HepG2 (cell line): ENCODE results near the gene SLC35F3. TPM values are rescaled to one million over a fixed set of nuclear protein-coding genes. Genes with fewer than 3 reads are reported as not detected.

ENCODE experiments used
- ATAC-seq: fragments of 200-7000 bp; cut with Tn5 transposase; 3 replicates; pipeline ENCODE4 v1.9.1; 2020; ENCODE audit warnings: mild to moderate bottlenecking, moderate library complexity
- BruUV-seq: library from RNA; stranded (reverse); fragments of 400-500 nt; replicated peaks from 2 replicates; lab custom pipeline; 2021; lab: Mats Ljungman, UMichigan
- CTCF ChIA-PET: fragments of 300-600 bp; formaldehyde crosslinking; extraction: SDS; loops from one replicate; lab custom pipeline; 2021; ENCODE audit warnings: low total read pairs, inconsistent platforms, low intra/inter-chr PET ratio; lab: Yijun Ruan, JAX
- POLR2A ChIA-PET: fragments of 350-600 bp; sonication (Branson Sonifier 250); formaldehyde crosslinking; loops from one replicate; lab custom pipeline; 2020; ENCODE audit warnings: antibody characterized with exemption, inconsistent platforms; lab: Yijun Ruan, JAX
- DNase-seq: peaks from one replicate; pipeline ENCODE4 v3.0.0-alpha.2; 2015; ENCODE audit warnings: low spot score
- FAIRE-seq: peaks from 3 replicates; lab custom pipeline; 2011; peaks lifted over from hg19 to GRCh38; lab: Jason Lieb, UNC
- H2AFZ ChIP-seq: one replicate; pipeline ENCODE4 v1.6.1; 2011; ENCODE audit warnings: low read length, inconsistent platforms
- H3K27ac ChIP-seq: fragments of 300-600 bp; 3 replicates; pipeline ENCODE4 v1.8.0; 2011; ENCODE audit warnings: mixed run types, mild to moderate bottlenecking, mixed read lengths, low read length, inconsistent platforms; ENCODE audit not compliant: insufficient read depth; ENCODE audit errors: extremely low read length
- H3K27me3 ChIP-seq, 2 experiments: fragments of 200-600 bp in 1 of 2; 2 replicates in 1 of 2; 3 replicates in 1 of 2; pipeline versions ENCODE4 v1.6.0 to v1.8.0; 2011; ENCODE audit warnings: low read length in 2 of 2, mild to moderate bottlenecking in 2 of 2, moderate library complexity in 2 of 2, inconsistent platforms in 1 of 2; ENCODE audit not compliant: insufficient read depth in 2 of 2, control insufficient read depth in 1 of 2
- H3K36me3 ChIP-seq, 2 experiments: fragments of 200-600 bp in 1 of 2; replicated peaks in 1 of 2; 2 replicates in 1 of 2; 3 replicates in 1 of 2; pipeline versions ENCODE4 v1.5.1 to v1.8.0; 2011; ENCODE audit warnings: low read length in 2 of 2, inconsistent platforms in 1 of 2; ENCODE audit not compliant: insufficient read depth in 2 of 2, control insufficient read depth in 1 of 2
- H3K4me1 ChIP-seq: 2 replicates; pipeline ENCODE4 v1.5.1; 2012; ENCODE audit warnings: low read length, inconsistent platforms; ENCODE audit not compliant: insufficient read depth
- H3K4me2 ChIP-seq: 2 replicates; pipeline ENCODE4 v1.6.0; 2011; ENCODE audit warnings: low read depth, low read length, inconsistent platforms
- H3K4me3 ChIP-seq, 3 experiments: fragments of 200-600 bp in 1 of 3; sonication (generic), shearing (Covaris generic) in 1 of 3; replicated peaks in 1 of 3; 2 replicates each; pipeline ENCODE4 v1.5.1; 2011 to 2016; ENCODE audit warnings: low read length in 3 of 3, inconsistent platforms in 2 of 3, low read depth in 2 of 3, mild to moderate bottlenecking in 2 of 3, control low read depth in 1 of 3, mixed read lengths in 1 of 3; ENCODE audit not compliant: insufficient read depth in 1 of 3
- H3K79me2 ChIP-seq: one replicate; pipeline ENCODE4 v1.6.1; 2011; ENCODE audit warnings: low read length, inconsistent platforms; ENCODE audit not compliant: insufficient read depth
- H3K9ac ChIP-seq: 2 replicates; pipeline ENCODE4 v1.6.0; 2011; ENCODE audit warnings: mild to moderate bottlenecking, low read depth, low read length, inconsistent platforms; ENCODE audit not compliant: insufficient read depth
- H3K9me3 ChIP-seq: 2 replicates; pipeline ENCODE4 v1.5.1; 2012; ENCODE audit warnings: mild to moderate bottlenecking, low read length
- H4K20me1 ChIP-seq: 2 replicates; pipeline ENCODE4 v1.6.0; 2011; ENCODE audit warnings: inconsistent platforms, mild to moderate bottlenecking, low read length, moderate library complexity; ENCODE audit not compliant: insufficient read depth
- ATF1 ChIP-seq: IDR thresholded peaks from 2 replicates; pipeline ENCODE4 v1.6.1; 2016; ENCODE audit warnings: mild to moderate bottlenecking, control low read depth
- HDAC6 ChIP-seq: fragments of 200-600 bp; sonication (generic); IDR thresholded peaks from 2 replicates; pipeline ENCODE4 v1.7.0; 2017; ENCODE audit warnings: mild to moderate bottlenecking, antibody characterized with exemption, low read length, low read depth
- MEIS2 ChIP-seq: sonication (generic); formaldehyde crosslinking; IDR thresholded peaks from 2 replicates; pipeline ENCODE4 v1.9.0; 2021; ENCODE audit warnings: mild to moderate bottlenecking, missing genetic modification reagents
- MIXL1 ChIP-seq: IDR thresholded peaks from 2 replicates; pipeline ENCODE4 v1.6.1; 2016
- MZF1 ChIP-seq: sonication (generic); formaldehyde crosslinking; IDR thresholded peaks from 2 replicates; pipeline ENCODE4 v1.8.1; 2023; ENCODE audit warnings: mild to moderate bottlenecking, missing genetic modification reagents, borderline replicate concordance
- NFE2L2 ChIP-seq: fragments of 150-350 bp; IDR thresholded peaks from 2 replicates; pipeline ENCODE4 v1.6.1; 2014; ENCODE audit warnings: low read length
- ONECUT2 ChIP-seq: sonication (generic); formaldehyde crosslinking; IDR thresholded peaks from 2 replicates; pipeline ENCODE4 v1.4.0; 2020; ENCODE audit warnings: missing genetic modification reagents
- POLR2A ChIP-seq, 2 experiments: IDR thresholded peaks; 2 replicates each; pipeline ENCODE4 v1.6.1; 2011; ENCODE audit warnings: low read depth in 2 of 2, low read length in 2 of 2, mild to moderate bottlenecking in 1 of 2, moderate library complexity in 1 of 2; ENCODE audit not compliant: insufficient read depth in 1 of 2
- PRDM10 ChIP-seq: sonication (generic); formaldehyde crosslinking; IDR thresholded peaks from 2 replicates; pipeline ENCODE4 v1.4.0; 2020; ENCODE audit warnings: low read depth, missing genetic modification reagents
- SP1 ChIP-seq, 2 experiments: fragments of 450-650 bp in 1 of 2; sonication (generic) in 1 of 2; formaldehyde crosslinking in 1 of 2; IDR thresholded peaks; 2 replicates each; pipeline versions ENCODE4 v1.4.0 to v1.6.1; 2016 to 2020; ENCODE audit warnings: missing genetic modification reagents in 1 of 2
- TIGD3 ChIP-seq: sonication (generic); formaldehyde crosslinking; IDR thresholded peaks from 2 replicates; pipeline ENCODE4 v1.5.1; 2020; ENCODE audit warnings: mild to moderate bottlenecking, missing genetic modification reagents, borderline replicate concordance
- ZFP41 ChIP-seq: sonication (generic); formaldehyde crosslinking; IDR thresholded peaks from 2 replicates; pipeline ENCODE4 v1.4.0; 2020; ENCODE audit warnings: mild to moderate bottlenecking, missing genetic modification reagents, borderline replicate concordance
- ZNF329 ChIP-seq: sonication (generic); formaldehyde crosslinking; IDR thresholded peaks from 2 replicates; pipeline ENCODE4 v1.9.0; 2021; ENCODE audit warnings: low read depth, mild to moderate bottlenecking, missing genetic modification reagents
- ZNF567 ChIP-seq: sonication (generic); formaldehyde crosslinking; IDR thresholded peaks from 2 replicates; pipeline ENCODE4 v1.8.1; 2023; ENCODE audit warnings: mild to moderate bottlenecking, missing genetic modification reagents, borderline replicate concordance
- ZNF772 ChIP-seq: sonication (generic); formaldehyde crosslinking; IDR thresholded peaks from 2 replicates; pipeline ENCODE4 v1.5.0; 2020; ENCODE audit warnings: mild to moderate bottlenecking, missing genetic modification reagents
- ZSCAN30 ChIP-seq: sonication (generic); formaldehyde crosslinking; IDR thresholded peaks from 2 replicates; pipeline ENCODE4 v1.5.0; 2020; ENCODE audit warnings: mild to moderate bottlenecking, missing genetic modification reagents
- in situ Hi-C: cut with HindIII; loops from 2 replicates; pipeline ENCODE4 v1.10.0; 2017; ENCODE audit warnings: low pct_unique_long_range_greater_than_20kb; ENCODE audit not compliant: extremely low pct_ligation_motif_present
- intact Hi-C: fragments of 100-400 bp; cut with micrococcal nuclease; formaldehyde crosslinking; loops from one replicate; pipeline ENCODE4 v1.10.0; 2022; ENCODE audit not compliant: unreplicated experiment
- polyA plus RNA-seq, 8 experiments: library from polyadenylated mRNA; depleted of rRNA in 3 of 8; stranded (reverse) in 7 of 8; unstranded in 1 of 8; fragments of >200 nt; fragmentation: Illumina TruSeq in 4 of 8; extraction: Trizol in 4 of 8; gene quantifications; 2 replicates each; pipeline versions ENCODE4 v1.2.1 to v1.2.3, GENCODE V29; 2011 to 2016; ENCODE audit warnings: low read depth in 4 of 8, missing spikeins in 1 of 8, mixed read lengths in 1 of 8; ENCODE audit not compliant: insufficient read depth in 1 of 8
- total RNA-seq, 5 experiments: library from RNA; depleted of rRNA; stranded (reverse); fragments of >200 nt; fragmentation: Illumina TruSeq; extraction: Trizol; gene quantifications; 2 replicates each; pipeline ENCODE4 v1.2.3, GENCODE V29; 2016; ENCODE audit warnings: low read depth in 1 of 5
- TF ChIP-seq, protein P1 (sequence below): sonication (generic); formaldehyde crosslinking; IDR thresholded peaks from 2 replicates; pipeline ENCODE4 v1.4.0; 2020; ENCODE audit warnings: mild to moderate bottlenecking, missing genetic modification reagents

The SLC35F3 gene
- total and polyA plus RNA-seq, 2 of the 13 experiments (the other 11 are each of a cell fraction or from before 2014, with no cell fraction given), result not detected

DNA sequence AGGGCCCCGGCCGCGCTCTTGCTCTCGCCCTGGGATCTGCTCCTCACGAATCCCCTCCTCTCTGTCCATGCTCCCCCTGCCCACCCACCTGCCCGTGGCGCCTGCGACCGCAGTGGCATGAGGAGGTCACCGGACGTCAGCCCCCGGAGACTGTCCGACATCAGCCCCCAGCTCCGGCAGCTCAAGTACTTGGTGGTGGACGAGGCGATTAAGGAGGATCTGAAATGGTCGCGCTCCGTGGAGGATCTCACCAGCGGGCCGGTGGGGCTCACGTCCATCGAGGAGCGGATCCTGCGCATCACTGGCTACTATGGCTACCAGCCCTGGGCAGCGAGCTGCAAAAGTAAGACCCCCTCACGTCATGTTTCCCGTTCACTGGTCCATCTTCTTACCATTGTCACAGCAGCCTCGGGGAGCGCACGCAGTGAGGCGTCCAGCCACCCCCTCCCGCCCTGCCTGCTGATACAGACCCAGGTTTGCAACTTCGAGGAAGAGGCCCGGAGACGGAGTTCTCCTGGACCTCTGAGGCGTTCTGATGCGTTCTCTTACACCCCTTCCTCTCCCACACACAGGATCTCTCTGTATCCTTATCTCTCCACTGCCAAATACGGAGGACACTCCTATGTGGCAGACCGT is 1.1 kb downstream of the SLC35F3 start (continued):
- TF ChIP-seq PRDM10 (CRISPR knock-in tag) (no peak), HDAC6 (no peak), ATF1 (CRISPR knock-in tag) (no peak)
- TF ChIP-seq, protein P1, sequence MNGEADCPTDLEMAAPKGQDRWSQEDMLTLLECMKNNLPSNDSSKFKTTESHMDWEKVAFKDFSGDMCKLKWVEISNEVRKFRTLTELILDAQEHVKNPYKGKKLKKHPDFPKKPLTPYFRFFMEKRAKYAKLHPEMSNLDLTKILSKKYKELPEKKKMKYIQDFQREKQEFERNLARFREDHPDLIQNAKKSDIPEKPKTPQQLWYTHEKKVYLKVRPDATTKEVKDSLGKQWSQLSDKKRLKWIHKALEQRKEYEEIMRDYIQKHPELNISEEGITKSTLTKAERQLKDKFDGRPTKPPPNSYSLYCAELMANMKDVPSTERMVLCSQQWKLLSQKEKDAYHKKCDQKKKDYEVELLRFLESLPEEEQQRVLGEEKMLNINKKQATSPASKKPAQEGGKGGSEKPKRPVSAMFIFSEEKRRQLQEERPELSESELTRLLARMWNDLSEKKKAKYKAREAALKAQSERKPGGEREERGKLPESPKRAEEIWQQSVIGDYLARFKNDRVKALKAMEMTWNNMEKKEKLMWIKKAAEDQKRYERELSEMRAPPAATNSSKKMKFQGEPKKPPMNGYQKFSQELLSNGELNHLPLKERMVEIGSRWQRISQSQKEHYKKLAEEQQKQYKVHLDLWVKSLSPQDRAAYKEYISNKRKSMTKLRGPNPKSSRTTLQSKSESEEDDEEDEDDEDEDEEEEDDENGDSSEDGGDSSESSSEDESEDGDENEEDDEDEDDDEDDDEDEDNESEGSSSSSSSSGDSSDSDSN, result no peak
- TF ChIP-seq, all 625 proteins: peak for 0

- Histone ChIP-seq H3K79me2 (no peaks in the 10 kb centered on the region), H3K9me3 (no peaks in the 10 kb centered on the region), H3K4me1 (no peaks in the 10 kb centered on the region), H3K4me3 (no peak overlapping the region), H3K27ac (no peak overlapping the region), H3K9ac (no peak overlapping the region), H3K4me2 (no peak overlapping the region), H3K36me3 (no peaks in the 10 kb centered on the region), H3K27me3 (peaks cover 0 to 6% of the 10 kb centered on the region in 2 experiments; a peak in 2 of 5 replicates), H4K20me1 (no peaks in the 10 kb centered on the region), H2AFZ (no peak overlapping the region)
- ChIA-PET CTCF (no interaction called here), POLR2A (no interaction called here)
- intact Hi-C loops (no loop called here), in situ Hi-C loops (no loop called here)
- no peak for DNase-seq
- no peak for FAIRE-seq
- no peak for ATAC-seq
- BruUV-seq, result no TSS peak
- TF ChIP-seq ZFP41 (CRISPR knock-in tag) (no peak), MZF1 (CRISPR knock-in tag) (no peak), ZSCAN30 (no peak), ONECUT2 (CRISPR knock-in tag) (no peak), MEIS2 (CRISPR knock-in tag) (no peak), TIGD3 (no peak), NFE2L2 (no peak), ZNF329 (CRISPR knock-in tag) (no peak), POLR2A (IDR thresholded peaks at IDR 0.05; ENCODE audit: insufficient read depth in 1 of 2, low read depth in 2 of 2, low read length in 2 of 2) (no peak), SP1 (IDR thresholded peaks at IDR 0.05) (no peak), SP1 (CRISPR knock-in tag; IDR thresholded peaks at IDR 0.05) (no peak), ZNF567 (no peak), MIXL1 (CRISPR knock-in tag) (no peak), ZNF772 (CRISPR knock-in tag) (no peak)
These were observed 2.7 kb downstream of the SLC35F3 start for GRCh38 chr1:233907151-233907550.
